Hematopoietic multipotent progenitor cell treated with erythropoietin and hydrocortisone succinate and interleukin-3 and kit ligand, for 17 days (in vitro differentiated cells): ENCODE data around the gene CXCL17.

Experiments used
- DNase-seq: peaks from one replicate; pipeline ENCODE4 v3.0.0-alpha.2; 2015; ENCODE audit warnings: low spot score

The CXCL17 gene

GRCh38 chr19:42397263-42398166, 45.2 kb downstream of the CXCL17 start:
- DNase-seq, result no peak

- DNase-seq, result peak; percentile 92
Measured at GRCh38 chr19:42396381-42397262, 46.1 kb downstream of the CXCL17 start.

GRCh38 chr19:42394751-42395150, 48.0 kb downstream of the CXCL17 start:
- no peak for DNase-seq

GRCh38 chr19:42392165-42392564, 50.6 kb downstream of the CXCL17 start:
- no peak for DNase-seq

- DNase-seq, result no peak
Measured at GRCh38 chr19:42389899-42390298, 52.8 kb downstream of the CXCL17 start, which contains the start of gene CNFN. Gene CNFN, minus strand, starts transcription at chr19:42390297. Its CDS starts 1,260 bp downstream, at chr19:42389037.

GRCh38 chr19:42388851-42389489, 53.8 kb downstream of the CXCL17 start:
- DNase-seq, result no peak

- peak; percentile 14 for DNase-seq
Measured at GRCh38 chr19:42386974-42387707, 55.6 kb downstream of the CXCL17 start.

GRCh38 chr19:42380155-42380554, 62.6 kb downstream of the CXCL17 start:
- no peak for DNase-seq
